ENCODE data around the gene ZNF57.
"Not testable (repeated sequence)": the region's sequence is repeated elsewhere in the genome, so short reads cannot be mapped to it uniquely, and the experiment has no call there.

DNA sequence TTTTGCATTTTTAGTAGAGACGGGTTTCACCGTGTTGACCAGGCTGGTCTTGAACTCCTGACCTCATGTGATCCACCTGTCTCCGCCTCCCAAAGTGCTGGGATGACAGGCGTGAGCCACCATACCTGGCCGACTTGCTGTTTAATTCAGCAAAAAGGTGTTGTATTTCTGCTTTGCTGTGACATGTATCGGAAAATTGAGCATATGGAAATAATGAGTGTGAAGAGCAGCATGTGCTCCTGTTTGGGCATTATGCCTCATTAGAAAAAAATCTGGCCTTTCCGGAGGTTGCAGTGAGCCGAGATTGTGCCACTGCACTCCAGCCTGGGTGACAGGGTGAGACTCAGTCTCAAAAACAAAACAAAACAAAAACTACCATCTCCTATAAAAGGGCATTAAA, 10.2 kb upstream of the ZNF57 start:
- TF ChIP-seq CTCF, POLR2A (IDR thresholded peaks at IDR 0.05): not testable (repeated sequence)
